Fibroblast of lung (primary cell): ENCODE measurements around the gene TCF12.

Source experiments
- EZH2 ChIP-seq: IDR thresholded peaks from 2 replicates; pipeline ENCODE4 v1.5.1; 2012; ENCODE audit warnings: low read length, control low read depth, mild to moderate bottlenecking; ENCODE audit errors: missing control alignments
- TF ChIP-seq, protein P1 (sequence below), 2 donors: IDR thresholded peaks in 1 of 2; conservative IDR thresholded peaks in 1 of 2; 1 replicate in 1 of 2; 2 replicates in 1 of 2; pipeline ENCODE4 v1.5.1; 2011 to 2012; ENCODE audit warnings: low read length in 2 of 2, control low read depth in 1 of 2, inconsistent platforms in 1 of 2, low read depth in 1 of 2, mild to moderate bottlenecking in 1 of 2

DNA sequence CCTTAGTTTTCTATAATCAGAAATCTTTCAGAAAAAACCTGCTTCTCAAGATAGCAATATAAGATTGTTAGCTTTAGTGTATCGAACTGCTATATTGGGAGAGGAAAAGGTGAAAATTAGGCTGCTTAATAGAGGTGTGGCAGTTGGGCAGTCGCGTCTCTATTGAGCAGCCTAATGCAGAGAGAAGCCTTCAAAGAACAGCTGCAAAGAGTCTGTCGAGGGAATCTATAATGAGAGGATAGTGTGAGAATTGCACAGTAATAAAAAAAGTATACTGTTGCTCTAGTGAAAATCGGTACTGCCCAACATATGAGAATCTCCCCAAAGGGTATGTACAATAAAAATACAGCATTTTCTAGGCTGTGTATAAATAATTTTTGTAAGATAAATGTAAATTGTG is 184.4 kb downstream of the TCF12 start:
- TF ChIP-seq, protein P1, sequence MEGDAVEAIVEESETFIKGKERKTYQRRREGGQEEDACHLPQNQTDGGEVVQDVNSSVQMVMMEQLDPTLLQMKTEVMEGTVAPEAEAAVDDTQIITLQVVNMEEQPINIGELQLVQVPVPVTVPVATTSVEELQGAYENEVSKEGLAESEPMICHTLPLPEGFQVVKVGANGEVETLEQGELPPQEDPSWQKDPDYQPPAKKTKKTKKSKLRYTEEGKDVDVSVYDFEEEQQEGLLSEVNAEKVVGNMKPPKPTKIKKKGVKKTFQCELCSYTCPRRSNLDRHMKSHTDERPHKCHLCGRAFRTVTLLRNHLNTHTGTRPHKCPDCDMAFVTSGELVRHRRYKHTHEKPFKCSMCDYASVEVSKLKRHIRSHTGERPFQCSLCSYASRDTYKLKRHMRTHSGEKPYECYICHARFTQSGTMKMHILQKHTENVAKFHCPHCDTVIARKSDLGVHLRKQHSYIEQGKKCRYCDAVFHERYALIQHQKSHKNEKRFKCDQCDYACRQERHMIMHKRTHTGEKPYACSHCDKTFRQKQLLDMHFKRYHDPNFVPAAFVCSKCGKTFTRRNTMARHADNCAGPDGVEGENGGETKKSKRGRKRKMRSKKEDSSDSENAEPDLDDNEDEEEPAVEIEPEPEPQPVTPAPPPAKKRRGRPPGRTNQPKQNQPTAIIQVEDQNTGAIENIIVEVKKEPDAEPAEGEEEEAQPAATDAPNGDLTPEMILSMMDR (conservative IDR thresholded peaks at IDR 0.05 in 1 of 2, IDR thresholded peaks at IDR 0.05 in 1 of 2; ENCODE audit: low read depth in 1 of 2, low read length in 2 of 2) = no peak
- TF ChIP-seq EZH2 = no peak
